Activated effector memory CD4-positive, alpha-beta T cell treated with anti-CD3 and anti-CD28 coated beads, Interleukin-2, amount 50 U/mL, for 16 hours (primary cell): ENCODE measurements around the gene SLITRK2.

Experiments
- DNase-seq: peaks from one replicate; pipeline ENCODE4 v3.0.0-alpha.2; 2020

Gene SLITRK2

GRCh38 chrX:145817331-145818185, at the start of gene SLITRK2:
SLITRK2 (plus strand) TSS chrX:145817829; CDS start chrX:145822426, 4,597 bp downstream.
- no peak for DNase-seq

- no peak for DNase-seq
These were observed 44.6 kb upstream of the SLITRK2 start for GRCh38 chrX:145773006-145773405.

- DNase-seq = no peak
These were observed 25.3 kb upstream of the SLITRK2 start for GRCh38 chrX:145792281-145792680.

- no peak for DNase-seq
These were observed 14.1 kb upstream of the SLITRK2 start for GRCh38 chrX:145803508-145803907.

GRCh38 chrX:145813081-145813480, 4.5 kb upstream of the SLITRK2 start:
- no peak for DNase-seq

GRCh38 chrX:145816601-145817315, 871 bp upstream of the SLITRK2 start:
- no peak for DNase-seq

GRCh38 chrX:145818186-145819113, 821 bp downstream of the SLITRK2 start:
- DNase-seq = no peak

- no peak for DNase-seq
These were observed 3.2 kb downstream of the SLITRK2 start for GRCh38 chrX:145820825-145821224.

GRCh38 chrX:145821291-145821897, 3.8 kb downstream of the SLITRK2 start:
- no peak for DNase-seq

GRCh38 chrX:145821898-145822571, 4.4 kb downstream of the SLITRK2 start:
- DNase-seq = no peak

GRCh38 chrX:145823132-145823531, 5.5 kb downstream of the SLITRK2 start:
- no peak for DNase-seq

GRCh38 chrX:145825896-145826295, 8.3 kb downstream of the SLITRK2 start:
- no peak for DNase-seq

GRCh38 chrX:145826466-145826865, 8.8 kb downstream of the SLITRK2 start:
- DNase-seq = no peak

- no peak for DNase-seq
These were observed 15.2 kb downstream of the SLITRK2 start for GRCh38 chrX:145832796-145833195.

GRCh38 chrX:145840531-145840930, 22.9 kb downstream of the SLITRK2 start:
- DNase-seq = no peak

GRCh38 chrX:145843146-145843904, 25.7 kb downstream of the SLITRK2 start:
- DNase-seq = no peak

- no peak for DNase-seq
These were observed 27.3 kb downstream of the SLITRK2 start for GRCh38 chrX:145844886-145845285.

GRCh38 chrX:145848448-145848847, 30.8 kb downstream of the SLITRK2 start:
- DNase-seq = no peak

- no peak for DNase-seq
These were observed 31.2 kb downstream of the SLITRK2 start for GRCh38 chrX:145848857-145849256.

- DNase-seq = no peak
These were observed 35.6 kb downstream of the SLITRK2 start for GRCh38 chrX:145853181-145853580.

GRCh38 chrX:145856181-145856580, 38.6 kb downstream of the SLITRK2 start:
- DNase-seq = no peak
